B cell (primary cell): ENCODE data around the gene GUCD1.

Experiments
- EZH2 ChIP-seq: IDR thresholded peaks from 2 replicates; pipeline ENCODE4 v1.6.1; 2012; ENCODE audit warnings: borderline replicate concordance, low read depth, mild to moderate bottlenecking, moderate library complexity, low read length; ENCODE audit not compliant: insufficient read depth, poor library complexity, severe bottlenecking
- TF ChIP-seq, protein P1 (sequence below): fragments of 200-600 bp; IDR thresholded peaks from one replicate; pipeline ENCODE4 v1.8.0; 2022; ENCODE audit warnings: antibody characterized with exemption, mild to moderate bottlenecking

DNA sequence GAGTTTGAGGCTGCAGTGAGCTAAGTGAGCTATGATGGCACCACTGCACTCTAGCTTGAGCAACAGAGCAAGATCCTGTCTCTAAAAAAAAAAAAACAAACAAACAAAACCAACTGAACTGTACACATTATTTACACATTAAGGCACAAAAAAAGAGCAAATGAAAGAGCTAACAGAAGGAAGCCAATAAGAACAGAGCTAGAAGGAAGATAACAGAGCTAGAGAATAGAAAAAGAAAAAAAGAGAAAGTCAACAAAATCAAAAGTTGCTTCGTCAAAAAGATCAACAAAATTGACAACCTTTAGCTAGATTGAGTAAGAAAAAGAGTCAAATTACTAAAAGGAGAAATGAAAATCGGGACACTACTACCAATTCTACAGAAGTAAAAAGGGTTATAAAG lies 25.0 kb downstream of the GUCD1 start:
- TF ChIP-seq, protein P1, sequence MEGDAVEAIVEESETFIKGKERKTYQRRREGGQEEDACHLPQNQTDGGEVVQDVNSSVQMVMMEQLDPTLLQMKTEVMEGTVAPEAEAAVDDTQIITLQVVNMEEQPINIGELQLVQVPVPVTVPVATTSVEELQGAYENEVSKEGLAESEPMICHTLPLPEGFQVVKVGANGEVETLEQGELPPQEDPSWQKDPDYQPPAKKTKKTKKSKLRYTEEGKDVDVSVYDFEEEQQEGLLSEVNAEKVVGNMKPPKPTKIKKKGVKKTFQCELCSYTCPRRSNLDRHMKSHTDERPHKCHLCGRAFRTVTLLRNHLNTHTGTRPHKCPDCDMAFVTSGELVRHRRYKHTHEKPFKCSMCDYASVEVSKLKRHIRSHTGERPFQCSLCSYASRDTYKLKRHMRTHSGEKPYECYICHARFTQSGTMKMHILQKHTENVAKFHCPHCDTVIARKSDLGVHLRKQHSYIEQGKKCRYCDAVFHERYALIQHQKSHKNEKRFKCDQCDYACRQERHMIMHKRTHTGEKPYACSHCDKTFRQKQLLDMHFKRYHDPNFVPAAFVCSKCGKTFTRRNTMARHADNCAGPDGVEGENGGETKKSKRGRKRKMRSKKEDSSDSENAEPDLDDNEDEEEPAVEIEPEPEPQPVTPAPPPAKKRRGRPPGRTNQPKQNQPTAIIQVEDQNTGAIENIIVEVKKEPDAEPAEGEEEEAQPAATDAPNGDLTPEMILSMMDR = no peak
- TF ChIP-seq EZH2 = no peak
